Tibial nerve (tissue), 4 donors: ENCODE measurements around the gene HK2. TPM values are rescaled to one million over a fixed set of nuclear protein-coding genes. Genes with fewer than 3 reads are reported as not detected.

Source experiments
- DNase-seq, 2 donors: peaks; one replicate each; pipeline ENCODE4 v3.0.0-alpha.2; 2019; ENCODE audit warnings: low spot score in 2 of 2
- H3K27ac ChIP-seq, 4 donors: fragments of 200-600 bp; sonication (generic) in 3 of 4; one replicate each; pipeline ENCODE4 v1.5.1; 2017 to 2019; ENCODE audit warnings: mild to moderate bottlenecking in 1 of 4
- H3K27me3 ChIP-seq, 2 donors: fragments of 200-600 bp; sonication (generic) in 1 of 2; one replicate each; pipeline versions ENCODE4 v1.5.1 to v1.6.0; 2017 to 2019
- H3K36me3 ChIP-seq, 3 donors: fragments of 200-600 bp; sonication (generic); one replicate each; pipeline ENCODE4 v1.5.1; 2018 to 2019
- H3K4me1 ChIP-seq, 4 donors: fragments of 200-600 bp; sonication (generic) in 3 of 4; one replicate each; pipeline ENCODE4 v1.5.1; 2017 to 2019
- H3K4me3 ChIP-seq, 4 donors: fragments of 200-600 bp; sonication (generic) in 3 of 4; one replicate each; pipeline ENCODE4 v1.5.1; 2017 to 2019; ENCODE audit warnings: mild to moderate bottlenecking in 1 of 4, moderate library complexity in 1 of 4
- H3K9me3 ChIP-seq, 4 donors: fragments of 200-600 bp; sonication (generic) in 3 of 4; one replicate each; pipeline ENCODE4 v1.5.1; 2017 to 2019
- CTCF ChIP-seq, 5 experiments: fragments of 200-600 bp in 3 of 5; fragments of 450-650 bp in 2 of 5; sonication (generic) in 3 of 5; IDR thresholded peaks; one replicate each; pipeline ENCODE4 v1.5.1; 2016 to 2019; ENCODE audit warnings: antibody characterized with exemption in 5 of 5, mild to moderate bottlenecking in 3 of 5, moderate library complexity in 2 of 5
- EP300 ChIP-seq, 2 donors: sonication (generic); formaldehyde crosslinking; IDR thresholded peaks; one replicate each; pipeline ENCODE4 v1.6.1; 2017; ENCODE audit warnings: antibody characterized with exemption in 2 of 2, mild to moderate bottlenecking in 1 of 2
- POLR2A ChIP-seq, 2 donors: fragments of 450-650 bp; IDR thresholded peaks; one replicate each; pipeline ENCODE4 v1.6.1; 2017; ENCODE audit warnings: antibody characterized with exemption in 2 of 2, mild to moderate bottlenecking in 2 of 2, moderate library complexity in 2 of 2
- WGBS, 2 donors: methylation state at CpG; one replicate each; pipeline ENCODE4 v1.1.5; 2018; 5-methylcytosine and 5-hydroxymethylcytosine counted together
- total RNA-seq, 4 donors: library from RNA; depleted of rRNA; stranded (reverse); fragments of >200 nt; gene quantifications; one replicate each; pipeline ENCODE4 v1.1.0, GENCODE V29; 2016

HK2 gene
- total RNA-seq, 4 donors from 2014 or later, result 6.5 to 13.4 (median 6.7) TPM

DNA sequence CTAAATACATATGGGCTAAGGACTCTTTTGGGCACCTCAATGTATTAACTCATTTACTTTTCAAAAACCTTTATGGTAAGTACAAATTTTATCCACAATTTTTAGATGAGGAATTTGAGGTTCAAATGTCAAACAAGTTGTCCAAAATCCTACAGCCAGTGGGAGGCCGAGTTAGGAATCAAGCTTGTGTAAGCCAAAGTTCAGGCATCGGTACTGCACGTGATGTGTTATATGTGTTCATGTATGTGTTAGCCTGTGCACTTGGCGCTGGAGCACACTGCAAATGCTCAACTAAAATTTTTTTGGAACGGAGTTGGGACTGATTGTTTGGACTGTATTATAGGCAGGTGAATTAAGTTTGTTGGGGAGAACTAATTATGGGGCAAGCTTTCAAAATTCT, 22.7 kb downstream of the HK2 start:
- no peaks in the 10 kb centered on the region for H3K4me1 ChIP-seq
- no peak for DNase-seq
- TF ChIP-seq POLR2A (IDR thresholded peaks at IDR 0.05), result no peak
- no peak for TF ChIP-seq CTCF (IDR thresholded peaks at IDR 0.05)
- TF ChIP-seq EP300 (IDR thresholded peaks at IDR 0.05), result no peak
- H3K27me3 ChIP-seq, result no peaks in the 10 kb centered on the region
- no peak overlapping the region for H3K4me3 ChIP-seq
- H3K27ac ChIP-seq, result no peak overlapping the region
- WGBS, 2 donors, result 88 to 93% methylated on average over 5 of the region's 5 CpGs
- H3K9me3 ChIP-seq, result no peaks in the 10 kb centered on the region
- H3K36me3 ChIP-seq, result no peaks in the 10 kb centered on the region

- H3K9me3 ChIP-seq, result no peaks in the 10 kb centered on the region
- no peaks in the 10 kb centered on the region for H3K36me3 ChIP-seq
- DNase-seq, result no peak
- TF ChIP-seq EP300 (IDR thresholded peaks at IDR 0.05) (no peak), CTCF (IDR thresholded peaks at IDR 0.05) (no peak), POLR2A (IDR thresholded peaks at IDR 0.05) (no peak)
- no peak overlapping the region for H3K27ac ChIP-seq
- H3K4me1 ChIP-seq, result no peaks in the 10 kb centered on the region
- no peaks in the 10 kb centered on the region for H3K27me3 ChIP-seq
- no peak overlapping the region for H3K4me3 ChIP-seq
- 94 to 97% methylated on average over 4 of the region's 4 CpGs for WGBS, 2 donors
Measured at GRCh38 chr2:74857215-74857614, 23.3 kb downstream of the HK2 start.

GRCh38 chr2:74857725-74858124, 23.8 kb downstream of the HK2 start:
- no peak for TF ChIP-seq CTCF (IDR thresholded peaks at IDR 0.05)
- no peak for TF ChIP-seq POLR2A (IDR thresholded peaks at IDR 0.05)
- no peak for TF ChIP-seq EP300 (IDR thresholded peaks at IDR 0.05)
- Histone ChIP-seq H3K36me3 (no peaks in the 10 kb centered on the region), H3K27ac (no peak overlapping the region), H3K4me3 (no peak overlapping the region), H3K9me3 (no peaks in the 10 kb centered on the region), H3K4me1 (no peaks in the 10 kb centered on the region), H3K27me3 (no peaks in the 10 kb centered on the region)
- no peak for DNase-seq
- 89 to 93% methylated on average over 8 of the region's 8 CpGs for WGBS, 2 donors

DNA sequence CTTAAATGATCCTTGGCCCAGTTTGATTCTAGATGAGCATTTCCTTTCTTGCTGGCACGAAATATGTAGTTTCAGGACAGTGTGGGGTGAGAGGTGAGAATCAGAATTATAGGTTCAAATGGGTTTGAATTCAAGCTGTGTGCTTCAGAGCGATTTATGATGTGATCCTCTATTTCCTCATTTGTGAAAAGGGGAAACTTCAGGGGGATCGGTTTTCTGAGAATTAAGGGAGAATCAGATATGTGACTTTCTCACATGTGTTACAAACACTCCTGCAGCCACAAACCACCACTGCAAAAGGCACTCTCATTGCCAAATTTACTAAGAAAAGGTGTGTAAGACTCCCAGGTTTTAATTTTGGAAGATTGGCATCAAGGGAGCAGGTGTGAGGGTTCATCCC, 24.4 kb downstream of the HK2 start:
- Histone ChIP-seq H3K9me3 (no peaks in the 10 kb centered on the region), H3K27ac (no peak overlapping the region), H3K36me3 (no peaks in the 10 kb centered on the region), H3K4me1 (no peaks in the 10 kb centered on the region), H3K27me3 (no peaks in the 10 kb centered on the region), H3K4me3 (no peak overlapping the region)
- WGBS, 2 donors, result 69 to 73% methylated on average over 3 of the region's 3 CpGs
- no peak for DNase-seq
- no peak for TF ChIP-seq POLR2A (IDR thresholded peaks at IDR 0.05)
- no peak for TF ChIP-seq EP300 (IDR thresholded peaks at IDR 0.05)
- TF ChIP-seq CTCF (IDR thresholded peaks at IDR 0.05), result no peak

DNA sequence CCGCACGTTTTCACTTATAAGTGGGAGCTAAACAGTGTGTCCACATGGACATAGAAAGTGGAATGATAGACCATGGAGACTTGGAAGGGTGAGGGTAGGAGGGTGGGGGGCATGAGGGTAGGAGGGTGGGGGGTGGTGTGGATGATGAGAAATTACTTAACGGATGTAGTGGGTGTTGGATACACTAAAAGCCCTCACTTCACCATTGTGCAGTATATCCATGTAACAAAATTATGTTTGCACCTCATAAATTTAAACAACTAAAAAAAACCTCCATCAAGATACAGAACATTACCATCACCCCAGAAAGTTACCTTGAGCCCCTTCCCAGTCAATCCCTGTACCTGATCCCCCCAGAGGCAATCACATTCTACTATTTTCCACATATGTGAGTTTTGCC, 26.2 kb downstream of the HK2 start:
- TF ChIP-seq EP300 (IDR thresholded peaks at IDR 0.05) (no peak), CTCF (IDR thresholded peaks at IDR 0.05) (no peak), POLR2A (IDR thresholded peaks at IDR 0.05) (no peak)
- no peak for DNase-seq
- Histone ChIP-seq H3K4me3 (no peak overlapping the region), H3K36me3 (no peaks in the 10 kb centered on the region), H3K9me3 (no peaks in the 10 kb centered on the region), H3K4me1 (no peaks in the 10 kb centered on the region), H3K27ac (no peak overlapping the region), H3K27me3 (no peaks in the 10 kb centered on the region)
- 75 to 80% methylated on average over 3 of the region's 3 CpGs for WGBS, 2 donors
